DMS153 treated with DMSO at 0.1 percent for 48 hours (cell line): ENCODE data around the gene MYBPC2.

ENCODE experiments used
- DNase-seq: peaks from one replicate; lab custom pipeline; 2025; ENCODE audit not compliant: unreplicated experiment; lab: John Stamatoyannopoulos, UW

Gene MYBPC2

DNA sequence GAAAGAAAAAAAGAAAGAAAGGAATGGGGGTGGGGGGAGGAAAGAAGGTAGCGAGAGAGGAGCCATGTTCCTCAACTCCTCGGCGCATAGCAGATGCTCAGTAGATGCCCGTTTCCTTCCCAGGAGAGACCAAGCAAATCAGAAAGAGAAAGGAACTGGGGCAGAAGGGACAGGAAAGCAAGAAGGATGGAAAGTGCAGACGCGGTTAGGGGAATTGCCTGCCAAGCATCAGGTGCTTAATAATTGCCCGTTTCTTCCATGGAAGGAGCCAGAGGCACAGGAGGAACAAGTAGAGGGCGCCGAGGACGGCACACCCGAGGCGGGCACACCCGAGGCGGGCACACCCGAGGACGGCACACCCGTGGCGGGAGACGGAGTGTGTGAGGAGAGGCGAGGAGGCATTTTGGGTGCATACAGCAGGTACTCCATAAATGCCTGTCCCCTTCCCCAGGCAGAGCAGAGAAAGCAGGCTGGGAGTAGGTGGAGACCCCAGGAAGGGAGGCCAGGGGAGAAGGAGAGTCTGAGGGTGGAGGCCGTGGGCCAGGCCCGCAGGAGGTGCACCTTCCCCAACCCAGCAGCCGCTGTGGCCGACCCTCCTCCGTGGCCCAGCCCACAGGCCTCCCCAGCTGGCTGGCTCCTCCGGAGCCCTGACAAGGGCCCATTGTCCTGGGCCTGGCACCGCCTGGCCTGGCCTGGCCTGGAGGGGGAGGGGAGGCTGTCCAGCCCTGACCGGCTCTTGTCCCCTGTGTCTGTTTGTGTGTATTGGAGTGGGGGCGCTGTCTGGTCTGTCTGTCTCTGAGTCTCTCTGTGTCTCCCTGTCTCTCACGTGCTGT lies 63.7 kb downstream of the MYBPC2 start:
- DNase-seq: no peak

DNA sequence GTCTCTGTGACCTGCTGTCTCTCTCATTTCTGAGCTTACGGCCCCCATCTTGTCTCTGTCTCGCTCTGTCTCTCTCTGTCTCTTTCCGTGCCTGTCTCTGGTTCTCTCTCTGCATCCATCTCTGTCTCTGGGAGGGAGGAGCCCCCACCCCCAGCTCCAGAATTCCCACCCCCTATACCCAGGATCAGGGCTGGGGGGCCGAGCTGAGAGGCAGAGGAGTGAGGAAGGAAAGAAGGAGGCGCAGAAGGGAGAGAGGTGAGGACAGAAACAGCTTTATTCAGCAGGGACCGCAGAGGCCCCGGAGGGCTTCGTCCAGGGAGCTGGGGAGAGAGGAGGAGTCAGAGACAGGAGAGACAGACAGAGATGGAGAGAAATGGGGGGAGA lies 64.3 kb downstream of the MYBPC2 start:
- no peak for DNase-seq

GRCh38 chr19:50498219-50499056 lies 65.7 kb downstream of the MYBPC2 start:
- DNase-seq: no peak

DNA sequence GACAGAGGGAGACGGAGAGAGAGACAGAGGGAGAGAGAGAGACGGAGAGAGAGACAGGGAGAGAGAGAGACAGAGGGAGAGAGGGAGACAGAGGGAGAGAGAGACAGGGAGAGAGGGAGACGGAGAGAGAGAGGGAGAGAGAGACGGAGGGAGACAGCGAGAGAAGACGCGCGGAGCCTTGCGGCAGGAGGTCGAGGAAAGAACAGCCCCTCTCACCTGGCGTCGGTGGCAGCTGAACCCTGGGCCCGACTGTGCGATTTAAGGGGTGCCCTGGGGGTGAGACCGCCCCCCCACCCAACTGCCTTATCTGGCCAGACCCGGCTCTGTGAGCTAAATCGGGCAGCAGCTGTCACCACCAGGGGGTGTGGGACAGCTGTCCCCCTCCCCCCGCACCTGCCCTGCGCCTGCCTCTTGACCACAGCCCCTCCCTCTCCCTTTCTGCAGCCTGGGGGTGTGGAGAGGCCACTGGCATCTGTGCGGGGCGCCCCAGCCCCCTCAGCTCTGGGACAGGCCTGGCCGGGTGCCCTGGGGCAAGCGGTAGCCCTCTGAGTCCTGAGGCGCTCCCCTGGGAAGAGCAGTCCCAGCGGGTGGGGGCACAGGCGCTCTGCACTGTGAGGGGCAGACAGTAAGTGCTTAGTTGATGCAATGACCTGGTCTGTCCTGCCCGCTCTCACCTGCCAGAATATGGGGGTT lies 67.5 kb downstream of the MYBPC2 start:
- DNase-seq: no peak

GRCh38 chr19:50500753-50501151 lies 68.1 kb downstream of the MYBPC2 start:
- no peak for DNase-seq

- no peak for DNase-seq
Observed at GRCh38 chr19:50501186-50501567, 68.5 kb downstream of the MYBPC2 start.

- no peak for DNase-seq
Observed at GRCh38 chr19:50501568-50502475, 69.1 kb downstream of the MYBPC2 start.

DNA sequence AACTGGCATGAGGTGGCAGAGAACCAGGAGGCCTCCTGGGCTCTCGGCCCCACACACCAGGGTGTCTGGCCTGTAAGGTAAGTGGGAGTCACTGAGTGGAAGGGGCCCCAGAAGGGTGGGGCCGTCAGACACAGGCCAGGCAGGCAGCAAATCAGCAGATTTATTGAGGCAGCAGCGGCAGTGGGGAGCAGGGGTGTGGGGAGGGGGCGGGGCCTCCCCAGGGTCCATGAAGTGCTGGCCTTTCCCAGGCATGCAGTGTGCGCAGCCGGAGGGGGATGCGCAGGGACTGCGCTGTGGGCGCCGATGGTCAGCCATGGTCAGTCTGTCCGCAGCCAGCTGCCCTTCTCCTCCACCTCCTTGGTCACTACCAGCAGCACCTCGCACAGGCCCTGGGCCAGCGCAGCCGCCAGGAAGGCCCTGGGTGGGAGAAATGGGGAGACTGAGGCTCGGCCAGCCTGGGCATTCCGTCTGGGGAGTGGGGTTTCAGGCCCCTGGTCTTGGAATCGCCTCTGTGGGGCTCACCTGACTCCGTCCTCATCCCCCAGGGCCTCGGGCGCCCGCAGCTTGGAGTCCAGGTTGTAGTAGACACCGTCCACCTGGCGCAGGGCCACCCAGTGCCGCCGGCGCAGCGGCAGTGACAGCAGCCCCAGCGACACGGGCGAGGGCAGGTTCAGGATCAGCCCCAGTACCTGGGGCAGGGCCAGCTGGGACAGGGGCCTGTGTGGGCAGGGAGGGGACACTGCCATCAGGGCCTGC lies 73.3 kb downstream of the MYBPC2 start:
- no peak for DNase-seq

- no peak for DNase-seq
Observed at GRCh38 chr19:50506700-50507099, 74.0 kb downstream of the MYBPC2 start.

- DNase-seq: no peak
Observed at GRCh38 chr19:50507376-50507775, 74.7 kb downstream of the MYBPC2 start.

DNA sequence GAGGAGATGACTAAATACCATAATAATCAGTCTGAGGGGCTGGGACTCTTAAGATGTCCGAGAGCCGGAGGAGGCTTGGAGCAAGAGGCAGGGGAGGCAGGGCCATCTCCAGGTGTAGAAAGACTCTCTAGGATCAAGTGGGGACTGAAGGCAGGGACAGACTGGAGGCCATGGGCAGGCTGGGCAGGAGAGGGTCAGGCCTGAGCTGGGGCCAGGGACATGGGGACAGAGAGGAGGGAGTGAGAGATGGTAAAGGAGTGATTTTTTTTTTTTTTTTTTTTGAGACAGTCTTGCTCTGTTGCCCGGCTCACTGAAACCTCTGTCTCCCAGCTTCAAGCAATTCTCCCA lies 76.1 kb downstream of the MYBPC2 start:
- no peak for DNase-seq

- DNase-seq: no peak
Observed at GRCh38 chr19:50509366-50509765, 76.7 kb downstream of the MYBPC2 start.

- DNase-seq: no peak
Observed at GRCh38 chr19:50510121-50510670, 77.5 kb downstream of the MYBPC2 start.

GRCh38 chr19:50510700-50511068 lies 78.0 kb downstream of the MYBPC2 start:
- DNase-seq: no peak

DNA sequence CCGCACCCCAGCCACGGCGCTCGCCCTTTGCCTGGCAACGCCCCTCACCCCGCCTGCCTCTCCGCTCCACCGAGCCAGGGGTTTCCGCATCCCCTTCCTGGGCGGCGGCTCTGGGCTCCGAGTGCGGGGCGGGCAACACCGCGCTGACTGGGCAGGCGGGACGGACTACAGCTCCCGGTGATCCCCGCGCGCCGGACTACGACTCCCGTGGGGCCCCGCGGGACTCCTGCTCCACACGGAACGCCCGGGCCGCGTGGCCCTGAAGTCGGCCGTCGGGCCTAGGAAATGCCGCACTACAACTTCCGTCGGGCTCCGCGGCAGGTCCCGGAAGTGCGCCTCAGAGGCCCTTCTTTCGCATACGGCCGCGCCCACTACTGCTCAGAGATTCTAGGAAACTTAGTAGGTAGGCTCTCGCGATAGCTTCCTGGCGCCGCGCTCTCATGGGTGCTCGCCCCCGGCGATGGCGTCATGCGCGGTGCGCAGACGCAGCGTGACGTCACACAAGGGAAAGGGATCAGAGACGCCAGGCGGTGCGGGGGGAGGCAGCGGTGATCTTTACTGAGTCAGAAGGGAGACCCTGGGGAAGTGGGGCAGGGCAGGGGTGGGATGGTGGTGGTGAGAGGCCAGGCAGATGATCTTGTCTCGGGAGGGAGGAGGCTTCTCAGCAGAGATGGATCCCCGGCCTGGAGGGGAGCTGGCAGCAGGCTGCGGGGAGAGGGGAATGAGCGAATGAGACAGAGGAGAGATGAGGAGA lies 78.6 kb downstream of the MYBPC2 start, which contains the start of gene JOSD2:
JOSD2 (minus strand) TSS at position 123 of the 754 bp plus-strand sequence. CDS start 760 bp downstream, outside the sequence.
- peak; percentile 95 for DNase-seq

DNA sequence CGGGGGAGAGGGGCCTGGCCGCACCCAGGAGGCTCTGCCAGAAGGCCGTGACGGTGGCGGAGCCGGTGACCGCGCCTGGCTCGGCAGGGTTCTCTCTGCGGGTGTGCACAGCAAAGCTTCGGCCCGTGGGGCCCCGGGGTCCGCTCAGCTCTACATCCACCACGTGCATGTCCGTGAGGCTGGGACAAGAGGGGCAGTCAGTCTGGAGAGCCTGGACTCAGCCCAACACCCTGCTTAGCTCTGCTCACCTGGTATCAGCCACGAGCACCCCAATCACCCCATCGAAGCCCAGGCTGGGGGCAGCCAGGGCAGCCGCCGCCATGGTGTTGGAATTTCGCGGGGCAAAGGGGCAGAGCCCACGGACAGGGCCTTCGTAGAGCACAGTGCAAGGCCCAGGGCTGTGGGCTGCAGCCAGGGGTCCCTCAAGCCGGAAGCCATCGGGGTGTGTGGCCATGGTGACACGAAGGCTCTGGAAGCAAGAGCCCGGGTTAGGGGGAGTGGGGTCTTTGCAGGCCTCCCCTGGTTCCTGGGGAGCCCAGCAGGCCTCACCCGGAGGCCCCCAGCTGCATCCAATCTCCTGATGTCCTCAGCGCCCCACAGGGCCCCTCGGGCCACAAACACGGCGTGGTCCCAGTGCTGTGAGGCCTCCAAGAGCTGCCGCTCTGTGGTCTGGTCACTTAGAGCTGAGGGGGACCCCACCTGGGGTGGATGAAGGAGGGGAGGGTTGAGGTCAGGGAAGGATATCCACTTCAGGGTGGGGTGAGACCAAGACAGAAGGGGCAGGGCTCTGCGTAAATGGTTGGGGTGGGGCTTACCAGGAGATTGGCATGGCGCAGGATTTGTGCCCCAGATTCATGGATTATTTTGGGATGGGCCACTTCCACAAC lies 79.7 kb downstream of the MYBPC2 start:
- no peak for DNase-seq

DNA sequence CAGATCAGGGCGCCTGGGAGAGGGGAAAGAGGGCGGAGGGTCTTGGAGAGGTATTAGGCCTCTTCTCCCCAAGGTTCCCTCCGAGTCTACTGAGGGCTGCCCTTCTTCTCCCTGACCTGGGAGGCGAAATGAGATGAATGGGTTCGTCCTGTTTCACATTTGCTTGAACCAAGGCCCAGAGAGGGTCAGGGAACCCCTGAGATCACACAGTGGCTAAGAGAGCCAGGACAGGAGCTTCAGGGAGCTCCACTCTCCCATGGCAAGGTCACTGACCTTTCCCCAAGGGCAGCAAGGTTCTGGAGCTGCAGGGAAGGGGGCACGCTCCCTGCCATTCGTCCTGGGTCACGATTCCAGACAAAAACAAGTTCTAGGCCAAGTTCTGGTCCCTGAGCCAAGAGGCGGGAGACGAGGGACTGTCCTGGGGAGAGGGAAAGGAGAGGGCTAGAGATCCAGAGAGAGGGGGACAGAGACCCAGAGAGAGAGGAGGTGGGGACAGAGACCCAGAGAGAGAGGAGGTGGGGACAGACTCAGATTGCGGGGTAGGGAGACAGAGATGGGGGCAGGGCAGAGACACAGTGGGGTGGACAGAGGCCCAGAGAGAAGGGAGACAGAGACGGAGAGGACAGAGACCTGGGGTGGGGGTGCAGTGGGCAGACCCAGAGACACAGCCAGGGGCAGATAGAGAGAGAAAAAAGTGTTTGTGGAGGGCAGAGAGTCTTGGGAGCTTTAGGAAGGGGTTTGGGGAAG lies 80.5 kb downstream of the MYBPC2 start:
- no peak for DNase-seq
